T follicular helper cell (primary cell): Measurements from ENCODE around the gene SEC14L1.
"Not testable (repeated sequence)": the region's sequence is repeated elsewhere in the genome, so short reads cannot be mapped to it uniquely, and the experiment has no call there.

Experiments
- DNase-seq: peaks from one replicate; pipeline ENCODE4 v3.0.0-alpha.2; 2020; ENCODE audit warnings: low read depth

SEC14L1 gene

DNA sequence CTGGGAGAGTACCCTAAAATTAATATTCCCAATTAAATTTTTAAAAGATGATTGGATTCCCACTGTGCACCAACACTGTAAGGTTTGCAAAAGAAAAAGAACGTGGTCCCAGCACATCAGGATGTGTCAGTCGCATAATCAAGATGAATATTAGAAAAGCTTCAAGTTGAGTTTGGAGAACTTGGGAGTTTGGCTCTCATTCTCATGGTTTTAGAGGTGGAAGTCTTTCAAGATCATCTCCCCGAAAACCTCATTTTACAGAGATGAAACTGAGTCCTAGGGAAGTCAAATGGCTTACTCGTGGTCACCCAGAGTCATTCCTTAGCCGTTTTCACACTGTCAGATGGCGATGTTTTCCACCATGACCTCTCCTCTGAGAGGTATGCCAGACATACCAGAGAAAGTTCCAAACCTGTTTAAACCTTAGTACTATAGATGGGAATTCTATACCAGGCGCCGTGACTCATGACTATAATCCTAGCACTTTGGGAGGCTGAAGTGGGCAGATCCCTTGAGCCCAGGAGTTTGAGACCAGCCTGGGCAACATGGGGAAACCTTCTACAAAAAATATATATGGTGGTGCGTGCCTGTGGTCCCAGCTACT, 1.2 kb downstream of the SEC14L1 start:
- no peak for DNase-seq

GRCh38 chr17:77142689-77143088, 1.9 kb downstream of the SEC14L1 start:
- DNase-seq, result no peak

GRCh38 chr17:77143306-77143705, 2.5 kb downstream of the SEC14L1 start:
- no peak for DNase-seq

- no peak for DNase-seq
Observed at GRCh38 chr17:77144227-77144626, 3.5 kb downstream of the SEC14L1 start.

DNA sequence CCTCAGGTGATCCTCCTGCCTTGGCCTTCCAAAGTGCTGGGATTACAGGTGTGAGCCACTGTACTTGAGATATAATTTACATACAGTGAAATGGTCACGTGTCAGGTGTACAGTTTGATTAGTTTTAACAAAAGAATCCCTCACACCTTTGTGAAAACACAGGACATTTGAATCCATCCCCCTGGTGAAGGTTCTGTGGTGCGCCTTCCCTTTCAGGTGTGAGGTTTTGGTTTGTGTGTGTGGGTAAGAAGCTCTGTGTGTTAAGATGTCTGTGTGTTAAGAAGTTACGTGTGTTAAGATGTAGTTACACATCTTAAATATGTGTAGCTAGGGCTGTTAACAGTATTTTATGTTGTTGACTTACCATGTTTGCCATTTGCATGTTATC, 4.4 kb downstream of the SEC14L1 start:
- DNase-seq, result no peak

GRCh38 chr17:77145612-77146245, 5.0 kb downstream of the SEC14L1 start:
- no peak for DNase-seq

GRCh38 chr17:77146246-77146632, 5.5 kb downstream of the SEC14L1 start:
- DNase-seq, result no peak

GRCh38 chr17:77146882-77147281, 6.1 kb downstream of the SEC14L1 start:
- no peak for DNase-seq

DNA sequence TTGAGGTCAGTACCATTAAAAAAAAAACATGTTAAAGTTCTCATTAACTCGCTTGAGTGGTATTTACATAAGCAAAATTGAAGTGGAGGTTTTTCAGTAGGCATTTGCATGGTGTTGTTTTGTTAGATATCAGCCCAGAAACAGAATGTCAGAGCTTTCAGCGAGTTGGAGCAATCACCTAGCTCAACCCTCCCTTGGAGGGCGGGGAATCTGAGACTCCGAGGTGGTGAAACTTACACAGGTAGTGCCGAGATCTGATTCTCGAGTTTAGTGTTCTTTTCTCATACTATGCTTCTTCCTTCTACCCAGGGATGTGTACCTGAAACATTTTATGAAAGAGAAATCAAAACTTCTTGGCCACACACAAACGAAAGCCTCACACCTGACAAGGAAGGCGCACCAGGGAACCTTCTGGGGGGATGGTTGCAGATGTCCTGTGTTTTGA, 6.6 kb downstream of the SEC14L1 start:
- DNase-seq, result no peak

DNA sequence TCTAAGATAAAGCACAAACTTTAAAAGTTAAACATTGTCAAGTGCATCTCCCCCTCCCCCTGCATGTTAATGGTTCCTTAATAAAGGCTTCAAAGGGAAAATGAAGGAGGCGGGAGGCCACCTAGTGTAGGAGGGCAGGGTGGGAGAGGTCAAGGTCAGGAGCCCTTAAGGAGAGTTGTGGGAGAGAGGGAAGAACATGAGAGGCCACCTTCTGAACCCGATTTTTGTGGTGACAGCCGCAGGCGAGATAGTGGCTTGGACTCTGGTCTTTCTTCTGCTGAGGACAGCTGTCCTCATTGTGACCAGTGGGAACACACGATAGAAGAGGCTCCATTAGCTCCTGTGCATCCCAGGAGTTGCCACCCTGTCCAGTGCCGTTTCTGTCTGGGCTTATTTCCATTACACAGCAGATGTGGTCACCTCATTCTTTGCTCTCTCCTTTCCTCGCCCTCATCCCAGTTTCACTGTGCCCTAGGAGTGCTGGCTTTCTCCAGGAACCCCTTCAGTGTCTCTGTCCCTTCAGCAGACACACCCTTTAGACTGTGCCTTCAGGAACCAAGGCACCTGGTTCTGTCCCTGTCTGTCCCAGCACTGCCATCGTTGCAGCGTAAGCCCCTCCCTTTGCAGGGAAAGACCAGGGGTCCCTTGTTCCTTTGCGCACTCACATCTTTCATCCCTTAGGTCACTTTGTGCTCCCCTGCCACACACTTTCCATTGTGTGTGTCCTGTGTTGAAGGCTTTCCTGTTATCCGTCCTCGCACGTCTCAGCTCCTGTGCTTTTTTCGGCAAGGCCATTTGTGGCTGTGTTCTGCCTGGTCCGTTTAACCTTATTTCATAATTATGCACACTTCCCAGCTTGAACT, 7.5 kb downstream of the SEC14L1 start:
- no peak for DNase-seq

- no peak for DNase-seq
Observed at GRCh38 chr17:77148940-77149510, 8.3 kb downstream of the SEC14L1 start.

DNA sequence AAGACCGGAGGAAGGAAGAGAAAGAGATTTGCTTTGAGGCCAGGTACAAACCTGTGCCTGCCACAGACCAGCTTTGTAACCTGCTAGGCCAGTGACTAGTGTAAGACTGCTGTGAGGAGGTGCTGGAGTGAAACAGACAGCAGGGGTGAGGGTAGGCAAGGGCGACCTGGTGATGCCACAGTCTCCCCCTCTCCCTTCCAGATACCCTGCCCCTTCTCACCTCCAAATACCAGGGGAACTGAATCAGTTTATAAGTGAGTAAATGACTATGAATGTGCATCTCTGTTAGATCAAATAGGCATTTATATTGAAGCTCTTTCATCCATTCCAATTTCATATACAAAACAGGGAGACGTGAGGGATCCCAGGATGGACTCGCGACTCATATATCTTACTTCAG, 9.4 kb downstream of the SEC14L1 start:
- no peak for DNase-seq

GRCh38 chr17:77151186-77151585, 10.4 kb downstream of the SEC14L1 start:
- no peak for DNase-seq

GRCh38 chr17:77152056-77152455, 11.3 kb downstream of the SEC14L1 start:
- not testable (repeated sequence) for DNase-seq

GRCh38 chr17:77153472-77153871, 12.7 kb downstream of the SEC14L1 start:
- no peak for DNase-seq

GRCh38 chr17:77153999-77154586, 13.3 kb downstream of the SEC14L1 start:
- DNase-seq, result no peak

- no peak for DNase-seq
Observed at GRCh38 chr17:77155125-77155524, 14.4 kb downstream of the SEC14L1 start.

- DNase-seq, result not testable (repeated sequence)
Observed at GRCh38 chr17:77157766-77158165, 17.0 kb downstream of the SEC14L1 start.

DNA sequence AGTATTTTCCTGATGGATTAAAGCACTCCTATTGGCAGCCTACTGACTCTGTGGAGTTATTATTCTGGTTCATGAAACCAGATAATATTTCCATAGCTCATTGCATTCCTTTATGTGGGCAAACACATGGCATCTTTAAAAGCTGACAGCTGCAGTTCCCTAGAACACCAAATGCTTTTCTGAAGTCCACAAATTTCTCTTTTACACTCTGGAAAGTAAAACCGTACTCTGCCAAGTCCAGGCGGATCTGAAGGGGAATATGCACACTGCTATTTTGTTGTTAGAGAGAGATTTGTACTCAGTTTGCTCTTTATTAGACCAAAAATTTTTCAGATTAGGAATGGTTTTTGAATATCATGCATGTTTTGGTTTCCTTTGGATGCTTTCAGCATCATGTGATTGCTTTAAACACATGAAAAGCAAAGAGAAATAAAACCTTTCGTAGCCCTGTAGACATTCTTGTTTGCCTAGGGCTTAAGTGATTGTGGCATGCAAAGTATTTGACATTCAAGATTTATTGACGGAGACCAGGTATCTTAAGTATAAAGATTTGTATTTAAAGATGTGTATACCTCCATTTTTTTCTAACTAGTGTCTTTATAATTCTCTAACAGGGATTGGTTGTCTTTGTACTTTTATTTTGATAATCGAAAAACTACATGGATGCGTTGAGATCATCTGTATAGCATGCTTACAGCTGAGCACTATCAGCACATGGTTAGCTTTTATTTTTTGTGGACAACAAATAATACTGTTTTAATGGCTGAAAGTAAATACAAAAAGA, 19.5 kb downstream of the SEC14L1 start:
- DNase-seq, result no peak

- no peak for DNase-seq
Observed at GRCh38 chr17:77160875-77161530, 20.2 kb downstream of the SEC14L1 start.

GRCh38 chr17:77161953-77162352, 21.2 kb downstream of the SEC14L1 start:
- no peak for DNase-seq
